ENCODE data around the gene ABCB4.

DNA sequence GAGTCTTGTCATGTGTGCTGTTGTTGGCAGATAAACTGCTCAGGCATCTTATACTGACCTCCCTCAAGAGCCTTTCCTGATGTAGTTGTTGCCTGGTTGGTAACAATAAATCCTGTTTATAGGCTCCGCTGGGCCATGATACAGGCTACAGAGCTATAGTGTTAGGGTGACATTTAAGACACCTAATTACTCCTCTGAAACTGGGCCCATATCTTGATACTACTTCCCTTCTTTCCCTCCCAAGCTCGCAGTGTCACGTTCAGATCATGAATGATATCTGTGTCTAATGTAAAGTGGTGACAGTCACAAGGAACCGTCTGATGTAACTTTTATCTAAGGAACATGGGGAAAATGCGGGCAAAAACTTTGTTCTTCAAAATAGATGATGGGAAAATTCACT is 94.6 kb downstream of the ABCB4 start:
- TF ChIP-seq, protein P1, sequence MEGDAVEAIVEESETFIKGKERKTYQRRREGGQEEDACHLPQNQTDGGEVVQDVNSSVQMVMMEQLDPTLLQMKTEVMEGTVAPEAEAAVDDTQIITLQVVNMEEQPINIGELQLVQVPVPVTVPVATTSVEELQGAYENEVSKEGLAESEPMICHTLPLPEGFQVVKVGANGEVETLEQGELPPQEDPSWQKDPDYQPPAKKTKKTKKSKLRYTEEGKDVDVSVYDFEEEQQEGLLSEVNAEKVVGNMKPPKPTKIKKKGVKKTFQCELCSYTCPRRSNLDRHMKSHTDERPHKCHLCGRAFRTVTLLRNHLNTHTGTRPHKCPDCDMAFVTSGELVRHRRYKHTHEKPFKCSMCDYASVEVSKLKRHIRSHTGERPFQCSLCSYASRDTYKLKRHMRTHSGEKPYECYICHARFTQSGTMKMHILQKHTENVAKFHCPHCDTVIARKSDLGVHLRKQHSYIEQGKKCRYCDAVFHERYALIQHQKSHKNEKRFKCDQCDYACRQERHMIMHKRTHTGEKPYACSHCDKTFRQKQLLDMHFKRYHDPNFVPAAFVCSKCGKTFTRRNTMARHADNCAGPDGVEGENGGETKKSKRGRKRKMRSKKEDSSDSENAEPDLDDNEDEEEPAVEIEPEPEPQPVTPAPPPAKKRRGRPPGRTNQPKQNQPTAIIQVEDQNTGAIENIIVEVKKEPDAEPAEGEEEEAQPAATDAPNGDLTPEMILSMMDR (IDR thresholded peaks at IDR 0.05) = no peak
- no peak for TF ChIP-seq POLR2A (IDR thresholded peaks at IDR 0.05)
